SIG-M5 (cell line): ENCODE results near the gene MARCKSL1.
A peak's percentile ranks its signal among the peaks of the same experiment; 100 is the strongest.
"Not testable (repeated sequence)": the region's sequence is repeated elsewhere in the genome, so short reads cannot be mapped to it uniquely, and the experiment has no call there.

Source experiments
- DNase-seq: peaks from one replicate; lab custom pipeline; 2025; lab: John Stamatoyannopoulos, UW

Gene MARCKSL1

DNA sequence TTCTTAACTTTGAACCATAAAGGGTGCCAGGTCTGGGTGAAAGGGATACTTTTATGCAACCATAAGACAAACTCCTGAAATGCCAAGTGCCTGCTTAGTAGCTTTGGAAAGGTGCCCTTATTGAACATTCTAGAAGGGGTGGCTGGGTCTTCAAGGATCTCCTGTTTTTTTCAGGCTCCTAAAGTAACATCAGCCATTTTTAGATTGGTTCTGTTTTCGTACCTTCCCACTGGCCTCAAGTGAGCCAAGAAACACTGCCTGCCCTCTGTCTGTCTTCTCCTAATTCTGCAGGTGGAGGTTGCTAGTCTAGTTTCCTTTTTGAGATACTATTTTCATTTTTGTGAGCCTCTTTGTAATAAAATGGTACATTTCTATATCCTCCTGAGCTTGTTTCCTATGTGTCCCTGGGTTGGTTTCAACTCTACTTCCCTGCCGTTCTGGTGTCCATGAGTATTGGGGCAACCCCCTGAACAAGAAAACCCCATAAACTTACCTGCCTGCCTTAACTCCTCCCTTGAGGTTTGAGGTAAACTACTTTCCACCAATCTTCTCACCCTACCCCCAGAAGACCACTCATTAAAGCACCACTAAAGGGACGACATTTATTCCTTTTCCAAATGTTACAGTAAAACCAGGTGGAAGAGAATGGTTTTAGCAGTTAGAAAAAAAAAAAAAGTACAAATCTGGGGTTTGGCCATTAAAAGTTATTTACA lies 2.6 kb downstream of the MARCKSL1 start:
- no peak for DNase-seq

DNA sequence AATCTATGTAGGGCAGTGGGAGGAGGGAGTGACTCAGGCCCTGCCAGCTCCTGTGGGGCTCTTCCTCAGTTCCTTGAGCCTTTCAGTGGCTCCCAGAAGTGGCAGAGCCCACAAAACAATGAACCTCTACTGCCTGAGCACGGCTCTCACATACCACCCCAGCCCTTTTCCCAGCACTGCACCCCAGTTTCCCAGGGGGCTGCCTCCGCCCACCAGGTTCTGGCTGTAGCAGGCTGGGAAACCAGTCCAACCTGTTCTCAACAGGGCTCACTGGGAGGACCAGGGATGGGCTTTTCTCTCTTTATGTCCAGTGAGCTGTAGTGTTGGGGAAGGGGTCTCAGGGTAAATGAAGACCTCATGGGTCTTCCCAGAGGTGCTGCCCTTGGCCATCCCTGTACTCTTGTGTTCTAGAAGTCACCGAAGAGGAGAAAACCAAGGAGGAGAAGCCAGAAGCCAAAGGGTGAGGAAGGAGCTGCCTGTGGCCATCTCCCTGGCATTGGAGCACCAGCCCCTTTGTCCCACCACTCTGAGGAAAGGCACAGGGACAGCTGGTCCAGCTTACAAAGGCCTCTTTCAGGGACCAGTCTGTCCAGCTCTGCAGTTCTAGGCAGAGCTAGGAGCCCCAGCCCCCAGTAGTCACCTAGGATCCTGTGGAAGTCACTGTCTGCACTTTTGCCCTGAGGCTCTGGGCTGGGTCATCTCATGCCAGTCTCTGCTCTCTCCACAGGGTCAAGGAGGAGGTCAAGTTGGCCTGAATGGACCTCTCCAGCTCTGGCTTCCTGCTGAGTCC lies 3.5 kb downstream of the MARCKSL1 start:
- DNase-seq, result no peak

DNA sequence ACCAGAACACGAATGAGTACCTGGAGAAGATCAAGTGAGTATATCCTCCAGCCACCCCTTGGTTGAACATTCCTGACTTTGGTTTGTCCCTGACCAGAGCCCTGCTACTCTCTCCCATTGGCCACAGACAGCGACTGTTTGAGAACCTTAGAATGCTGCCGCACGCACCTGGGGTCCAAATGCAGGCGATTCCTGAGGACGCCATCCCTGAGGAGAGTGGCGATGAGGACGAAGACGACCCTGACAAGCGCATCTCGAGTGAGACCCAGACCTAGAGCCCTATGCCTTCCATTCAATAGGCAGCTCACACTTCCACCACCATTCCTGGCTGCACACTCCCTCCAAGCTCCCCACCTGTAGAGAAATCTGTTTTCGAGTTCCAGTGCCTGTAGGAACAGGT lies 4.5 kb downstream of the MARCKSL1 start:
- DNase-seq, result no peak

DNA sequence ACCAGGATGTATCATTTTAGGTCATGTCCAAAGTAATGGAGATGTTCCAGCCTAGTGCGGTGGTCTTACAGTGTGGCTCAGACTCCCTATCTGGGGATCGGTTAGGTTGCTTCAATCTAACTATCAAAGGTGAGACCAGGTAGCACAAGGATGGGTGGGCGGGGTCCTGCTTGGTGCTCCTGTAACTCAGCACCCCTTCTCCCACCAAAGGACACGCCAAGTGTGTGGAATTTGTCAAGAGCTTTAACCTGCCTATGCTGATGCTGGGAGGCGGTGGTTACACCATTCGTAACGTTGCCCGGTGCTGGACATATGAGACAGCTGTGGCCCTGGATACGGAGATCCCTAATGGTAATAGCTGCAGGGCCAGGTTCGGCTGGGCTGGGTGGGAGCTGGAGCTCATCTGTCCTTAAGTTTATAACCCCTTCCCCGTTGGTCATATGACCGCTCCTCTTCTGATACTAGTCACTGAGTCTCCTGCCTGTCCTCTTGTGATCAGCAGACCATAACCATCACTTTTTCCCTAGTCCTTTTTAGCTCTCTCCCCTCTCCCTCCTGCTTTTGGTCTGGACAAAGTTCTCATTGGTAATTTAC lies 5.4 kb downstream of the MARCKSL1 start:
- DNase-seq, result no peak

GRCh38 chr1:32329931-32330466 lies 6.0 kb downstream of the MARCKSL1 start:
- DNase-seq, result no peak

DNA sequence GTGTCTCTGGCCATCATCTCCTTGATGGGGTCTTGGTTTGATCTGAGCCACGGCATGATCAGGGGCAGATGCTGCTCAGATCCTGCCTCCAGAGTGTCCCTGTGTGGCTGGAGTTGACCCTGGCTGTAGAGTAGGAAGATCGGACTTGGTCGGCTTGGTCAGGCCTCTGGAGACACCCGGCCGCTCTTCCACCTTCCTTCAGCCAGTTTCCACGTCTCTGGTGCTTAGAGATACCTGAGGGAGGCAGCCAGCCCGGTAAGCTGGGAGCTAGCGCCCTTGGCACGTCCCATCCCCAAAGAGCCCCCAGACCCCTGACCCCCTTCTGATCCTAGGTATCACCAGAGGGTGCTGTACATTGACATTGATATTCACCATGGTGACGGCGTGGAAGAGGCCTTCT lies 8.8 kb downstream of the MARCKSL1 start:
- DNase-seq, result no peak

DNA sequence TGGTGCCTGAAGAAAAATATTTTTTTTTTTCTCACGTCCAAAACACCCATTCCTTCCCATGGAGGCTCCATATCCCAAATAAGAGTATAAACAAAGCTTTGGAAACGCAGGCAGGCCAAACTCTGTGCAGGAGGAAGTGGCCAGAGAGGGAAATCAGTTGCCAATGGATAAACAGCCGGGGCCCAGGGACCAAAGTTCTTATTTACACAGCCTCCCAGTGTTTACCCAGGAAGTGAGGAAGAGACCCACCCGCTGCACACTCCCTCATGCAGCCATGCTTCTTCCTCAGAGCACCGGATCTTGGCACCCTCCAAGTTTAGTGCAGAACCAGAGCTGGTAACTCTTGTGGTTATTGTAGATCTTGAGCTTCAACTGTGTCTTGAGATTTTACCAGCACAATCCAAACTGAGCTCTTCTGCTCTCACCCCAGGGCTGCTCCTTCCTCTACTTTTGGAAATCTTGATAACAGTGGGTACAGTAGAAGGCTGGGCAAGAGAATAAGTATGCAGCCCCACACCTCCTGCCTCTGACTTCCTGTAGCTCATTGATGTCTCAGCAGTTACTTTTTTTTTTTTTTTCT lies 14.2 kb downstream of the MARCKSL1 start:
- DNase-seq, result no peak

GRCh38 chr1:32318127-32318869 lies 17.7 kb downstream of the MARCKSL1 start:
- DNase-seq, result no peak

DNA sequence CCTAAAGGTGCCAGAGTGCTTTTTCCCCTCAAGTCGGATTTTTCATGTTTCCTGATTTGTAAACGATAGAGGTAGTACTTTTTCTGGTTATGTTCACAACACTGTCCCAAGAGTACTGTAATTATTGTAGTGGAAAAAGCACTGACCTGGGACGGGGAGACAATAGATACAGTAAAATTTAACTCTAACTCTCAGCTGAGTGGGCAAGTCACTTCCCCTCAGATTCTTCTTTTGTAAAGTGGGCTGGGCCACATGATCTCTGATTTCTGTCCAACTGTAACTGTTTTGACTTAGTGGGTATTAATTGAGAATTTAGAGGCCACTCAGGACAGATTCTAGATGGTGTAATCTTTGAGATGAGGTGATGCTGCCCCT lies 19.1 kb downstream of the MARCKSL1 start:
- DNase-seq, result no peak

GRCh38 chr1:32311709-32312393 lies 24.2 kb downstream of the MARCKSL1 start:
- DNase-seq, result no peak

DNA sequence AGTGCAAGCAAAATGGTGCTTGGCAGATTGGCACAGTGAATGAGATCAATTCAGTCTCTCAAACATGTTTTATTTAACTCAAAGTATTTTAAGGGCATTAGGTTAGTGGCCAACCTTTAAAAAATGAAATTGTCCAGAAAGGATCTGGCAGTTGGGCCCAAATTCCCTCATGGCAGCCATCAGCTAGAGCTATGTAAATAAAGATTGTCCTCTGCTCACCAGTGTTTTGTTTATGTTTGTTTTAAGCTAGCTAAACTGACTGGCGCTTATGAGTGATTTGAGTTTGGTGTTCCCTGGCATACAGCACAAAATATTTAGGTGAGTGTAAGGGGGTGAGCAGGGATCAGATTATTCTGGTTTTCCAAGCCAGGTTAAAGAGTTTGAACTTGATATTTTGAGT lies 26.1 kb downstream of the MARCKSL1 start:
- no peak for DNase-seq

GRCh38 chr1:32307324-32307723 lies 28.7 kb downstream of the MARCKSL1 start:
- no peak for DNase-seq

DNA sequence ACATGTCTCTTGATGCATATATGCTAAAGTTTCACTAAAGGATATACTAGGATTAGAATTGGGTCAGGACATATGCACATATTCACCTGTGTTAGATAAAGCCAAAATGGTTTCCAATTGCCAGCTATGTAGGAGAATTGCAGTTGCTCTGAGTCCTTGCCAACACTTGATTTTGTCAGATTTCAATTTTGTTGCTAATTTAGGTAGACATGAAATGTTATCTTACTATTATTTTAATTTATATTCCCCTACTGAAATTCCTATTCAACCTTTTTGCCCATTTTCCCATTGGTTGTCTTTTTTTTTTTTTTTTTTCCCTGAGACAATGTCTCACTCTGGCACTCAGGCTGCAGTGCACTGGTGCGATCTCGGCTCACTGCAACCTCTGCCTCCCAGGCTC lies 30.7 kb downstream of the MARCKSL1 start:
- no peak for DNase-seq

- DNase-seq, result no peak
Observed at GRCh38 chr1:32303997-32304622, 31.9 kb downstream of the MARCKSL1 start.

DNA sequence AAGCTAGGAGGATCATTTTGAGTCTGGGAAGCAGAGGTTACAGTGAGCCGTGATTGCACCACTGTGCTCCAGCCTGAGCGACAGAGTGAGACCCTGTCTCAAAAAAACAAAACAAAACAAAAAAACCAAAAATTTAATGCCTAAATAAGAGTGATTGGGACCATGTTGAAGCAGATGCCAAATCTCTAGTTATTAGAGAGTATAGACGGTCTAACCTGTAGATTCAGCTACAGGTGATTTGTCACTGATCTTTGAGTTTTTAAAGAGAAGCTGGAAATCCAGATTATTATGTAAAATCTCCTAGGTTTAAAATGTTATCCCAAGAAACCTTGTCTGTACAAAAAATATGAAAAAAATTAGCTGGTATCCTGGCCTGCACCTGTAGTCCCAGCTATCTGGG lies 32.7 kb downstream of the MARCKSL1 start:
- no peak for DNase-seq

DNA sequence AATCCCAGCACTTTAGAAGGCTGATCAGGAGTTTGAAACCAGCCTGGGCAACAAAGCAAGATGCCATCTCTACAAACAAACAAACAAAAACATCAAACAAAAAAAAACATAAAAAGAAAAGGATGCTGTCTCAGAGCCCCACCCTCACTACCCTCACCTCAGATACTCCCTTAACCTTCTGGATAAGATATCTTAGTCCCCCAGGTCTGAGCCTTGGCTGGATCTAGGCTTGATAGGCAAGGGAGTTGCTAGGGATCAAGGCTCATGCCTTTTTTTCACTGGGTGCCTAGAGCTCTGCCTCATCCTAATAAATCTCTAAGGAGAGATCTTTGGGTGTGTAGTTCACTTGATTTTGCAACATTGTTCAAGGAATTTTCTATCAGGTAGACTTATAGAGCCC lies 36.7 kb downstream of the MARCKSL1 start:
- no peak for DNase-seq

DNA sequence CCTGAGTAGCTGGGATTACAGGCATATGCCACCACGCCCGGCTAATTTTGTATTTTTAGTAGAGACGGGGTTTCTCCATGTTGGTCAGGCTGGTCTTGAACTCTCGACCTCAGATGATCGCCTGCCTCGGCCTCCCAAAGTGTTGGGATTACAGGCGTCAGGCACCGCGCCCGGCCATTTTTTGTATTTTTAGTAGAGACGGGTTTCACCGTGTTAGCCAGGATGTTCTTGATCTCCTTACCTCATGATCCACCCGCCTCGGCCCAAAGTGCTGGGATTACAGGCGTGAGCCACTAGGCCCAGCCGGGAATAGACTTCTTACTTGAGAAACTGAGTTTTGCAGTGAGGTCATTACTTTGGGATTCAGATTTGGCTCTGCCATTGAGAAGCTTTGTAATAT lies 37.8 kb downstream of the MARCKSL1 start:
- not testable (repeated sequence) for DNase-seq

GRCh38 chr1:32291708-32292538 lies 44.1 kb downstream of the MARCKSL1 start, which contains the start of gene HDAC1:
TSS of gene HDAC1 (plus strand) at chr1:32292083. CDS start at chr1:32292170, 87 bp downstream.
- peak; percentile 58 for DNase-seq

DNA sequence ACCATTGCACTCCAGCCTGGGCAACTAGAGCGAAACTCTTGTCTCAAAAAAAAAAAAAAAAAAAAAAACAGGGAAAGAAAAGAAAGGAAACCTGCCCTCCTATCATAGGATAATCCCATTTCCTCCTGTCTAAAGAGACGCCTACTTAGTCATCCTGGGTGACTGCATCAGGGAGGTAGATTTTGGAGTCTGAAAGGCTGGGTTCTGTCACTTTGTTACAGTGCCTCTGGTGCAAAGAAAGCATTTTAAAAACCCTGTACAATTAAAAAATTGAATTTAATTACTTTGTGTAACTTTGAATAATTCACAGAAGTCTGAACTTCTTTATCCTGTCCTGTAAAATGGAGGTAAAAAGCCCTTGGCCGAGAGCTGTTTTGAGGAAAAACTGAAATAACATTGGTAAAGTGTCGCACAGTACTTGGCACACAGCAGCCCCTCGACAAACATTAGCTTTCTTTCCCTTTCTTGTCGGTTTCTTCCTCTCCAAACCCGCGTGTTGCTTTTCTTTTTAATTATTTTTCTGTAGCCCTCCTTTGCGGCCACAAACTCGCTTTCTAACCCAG lies 44.8 kb downstream of the MARCKSL1 start:
- no peak for DNase-seq
